HG03354 (cell line): Measurements from ENCODE around the gene SAMD11.
"Not testable (repeated sequence)": the region's sequence is repeated elsewhere in the genome, so short reads cannot be mapped to it uniquely, and the experiment has no call there.

Source experiments
- ATAC-seq: cut with Tn5 transposase; IDR thresholded peaks from one replicate; pipeline ENCODE4 v1.9.1; 2021; ENCODE audit warnings: mild to moderate bottlenecking; ENCODE audit not compliant: unreplicated experiment, poor library complexity, severe bottlenecking

Gene SAMD11

DNA sequence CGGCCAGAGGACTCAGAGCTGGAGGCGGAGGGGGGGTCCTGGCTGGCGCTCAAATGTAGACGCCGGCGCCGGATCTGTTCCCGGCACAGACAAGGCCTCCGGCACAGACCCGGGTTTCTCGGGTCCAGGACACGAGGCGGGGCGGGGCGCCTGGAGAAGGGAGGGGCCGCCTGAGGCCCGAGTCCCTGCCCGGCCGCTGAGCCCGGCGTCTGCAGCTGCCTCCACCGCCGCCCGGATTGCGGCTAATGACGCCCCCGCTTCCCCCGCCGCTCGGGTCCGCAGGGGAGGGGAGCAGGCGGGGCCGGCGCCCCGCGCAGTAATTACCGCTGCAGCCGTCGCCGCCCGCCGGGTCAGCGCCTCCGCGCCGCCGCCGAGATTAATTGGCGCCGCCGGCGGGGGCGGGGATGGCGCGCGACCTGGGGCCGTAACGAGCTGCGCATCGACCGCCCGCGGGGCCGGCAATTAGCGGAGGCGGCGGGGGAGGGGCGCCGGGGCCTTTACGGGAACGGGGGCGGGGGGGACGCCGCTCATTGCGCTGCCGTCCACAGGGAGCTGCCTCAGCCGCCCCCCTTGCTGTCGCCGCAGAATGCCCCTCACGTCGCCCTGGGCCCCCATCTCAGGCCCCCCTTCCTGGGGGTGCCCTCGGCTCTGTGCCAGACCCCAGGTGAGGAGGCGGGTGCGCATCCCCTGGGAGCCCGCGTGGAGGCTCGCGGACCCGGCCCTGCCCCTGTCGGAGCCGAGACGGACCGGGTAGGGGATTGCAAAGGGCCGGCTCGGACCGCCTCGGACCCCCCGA, 18.1 kb downstream of the SAMD11 start:
- no peak for ATAC-seq

DNA sequence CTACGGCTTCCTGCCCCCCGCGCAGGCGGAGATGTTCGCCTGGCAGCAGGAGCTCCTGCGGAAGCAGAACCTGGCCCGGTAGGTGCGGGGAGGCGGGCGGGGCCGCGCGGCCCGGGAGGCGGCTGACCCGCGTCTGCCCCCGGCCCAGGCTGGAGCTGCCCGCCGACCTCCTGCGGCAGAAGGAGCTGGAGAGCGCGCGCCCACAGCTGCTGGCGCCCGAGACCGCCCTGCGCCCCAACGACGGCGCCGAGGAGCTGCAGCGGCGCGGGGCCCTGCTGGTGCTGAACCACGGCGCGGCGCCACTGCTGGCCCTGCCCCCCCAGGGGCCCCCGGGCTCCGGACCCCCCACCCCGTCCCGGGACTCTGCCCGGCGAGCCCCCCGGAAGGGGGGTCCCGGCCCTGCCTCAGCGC, 18.7 kb downstream of the SAMD11 start:
- ATAC-seq, result no peak

DNA sequence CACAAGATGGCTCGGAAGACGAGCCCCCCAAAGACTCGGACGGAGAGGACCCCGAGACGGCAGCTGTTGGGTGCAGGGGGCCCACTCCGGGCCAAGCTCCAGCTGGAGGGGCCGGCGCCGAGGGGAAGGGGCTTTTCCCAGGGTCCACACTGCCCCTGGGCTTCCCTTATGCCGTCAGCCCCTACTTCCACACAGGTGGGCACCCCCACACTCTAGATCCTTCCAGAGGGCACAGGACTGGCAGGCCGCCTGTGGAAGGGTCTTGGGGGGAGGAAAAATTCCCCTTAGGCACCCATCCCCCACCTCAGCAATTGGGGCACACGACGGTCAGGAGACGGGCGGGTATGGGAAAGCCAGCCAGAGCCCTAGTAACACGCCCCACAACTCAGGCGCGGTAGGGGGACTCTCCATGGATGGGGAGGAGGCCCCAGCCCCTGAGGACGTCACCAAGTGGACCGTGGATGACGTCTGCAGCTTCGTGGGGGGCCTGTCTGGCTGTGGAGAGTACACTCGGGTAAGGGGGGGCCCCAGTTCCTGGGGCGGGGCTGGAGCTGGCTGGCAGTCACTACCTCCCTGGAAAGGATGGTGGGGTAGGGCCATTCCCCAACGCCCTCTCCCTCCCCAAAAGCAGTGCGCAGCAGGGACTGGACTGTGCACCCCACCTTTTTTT, 19.3 kb downstream of the SAMD11 start:
- no peak for ATAC-seq

DNA sequence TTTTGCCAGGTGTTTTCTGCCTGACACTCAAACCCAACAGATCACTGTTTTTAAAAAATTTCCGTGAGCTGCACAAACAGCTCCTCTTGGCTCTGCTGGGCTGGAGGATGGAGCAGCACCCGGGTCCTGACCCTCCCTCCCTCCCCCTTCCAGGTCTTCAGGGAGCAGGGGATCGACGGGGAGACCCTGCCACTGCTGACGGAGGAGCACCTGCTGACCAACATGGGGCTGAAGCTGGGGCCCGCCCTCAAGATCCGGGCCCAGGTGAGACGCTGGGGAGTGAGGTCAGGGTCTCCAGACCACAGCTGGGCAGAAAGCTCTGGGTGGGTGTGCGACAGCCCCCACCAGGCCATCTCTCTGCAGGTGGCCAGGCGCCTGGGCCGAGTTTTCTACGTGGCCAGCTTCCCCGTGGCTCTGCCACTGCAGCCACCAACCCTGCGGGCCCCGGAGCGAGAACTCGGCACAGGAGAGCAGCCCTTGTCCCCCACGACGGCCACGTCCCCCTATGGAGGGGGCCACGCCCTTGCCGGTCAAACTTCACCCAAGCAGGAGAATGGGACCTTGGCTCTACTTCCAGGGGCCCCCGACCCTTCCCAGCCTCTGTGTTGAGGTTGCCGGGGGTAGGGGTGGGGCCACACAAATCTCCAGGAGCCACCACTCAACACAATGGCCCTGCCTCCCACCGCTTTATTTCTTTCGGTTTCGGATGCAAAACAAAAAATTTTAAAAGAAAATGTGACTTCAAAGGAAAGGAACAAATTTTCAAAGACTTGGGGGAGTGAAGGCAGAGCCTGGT, 20.0 kb downstream of the SAMD11 start:
- no peak for ATAC-seq

DNA sequence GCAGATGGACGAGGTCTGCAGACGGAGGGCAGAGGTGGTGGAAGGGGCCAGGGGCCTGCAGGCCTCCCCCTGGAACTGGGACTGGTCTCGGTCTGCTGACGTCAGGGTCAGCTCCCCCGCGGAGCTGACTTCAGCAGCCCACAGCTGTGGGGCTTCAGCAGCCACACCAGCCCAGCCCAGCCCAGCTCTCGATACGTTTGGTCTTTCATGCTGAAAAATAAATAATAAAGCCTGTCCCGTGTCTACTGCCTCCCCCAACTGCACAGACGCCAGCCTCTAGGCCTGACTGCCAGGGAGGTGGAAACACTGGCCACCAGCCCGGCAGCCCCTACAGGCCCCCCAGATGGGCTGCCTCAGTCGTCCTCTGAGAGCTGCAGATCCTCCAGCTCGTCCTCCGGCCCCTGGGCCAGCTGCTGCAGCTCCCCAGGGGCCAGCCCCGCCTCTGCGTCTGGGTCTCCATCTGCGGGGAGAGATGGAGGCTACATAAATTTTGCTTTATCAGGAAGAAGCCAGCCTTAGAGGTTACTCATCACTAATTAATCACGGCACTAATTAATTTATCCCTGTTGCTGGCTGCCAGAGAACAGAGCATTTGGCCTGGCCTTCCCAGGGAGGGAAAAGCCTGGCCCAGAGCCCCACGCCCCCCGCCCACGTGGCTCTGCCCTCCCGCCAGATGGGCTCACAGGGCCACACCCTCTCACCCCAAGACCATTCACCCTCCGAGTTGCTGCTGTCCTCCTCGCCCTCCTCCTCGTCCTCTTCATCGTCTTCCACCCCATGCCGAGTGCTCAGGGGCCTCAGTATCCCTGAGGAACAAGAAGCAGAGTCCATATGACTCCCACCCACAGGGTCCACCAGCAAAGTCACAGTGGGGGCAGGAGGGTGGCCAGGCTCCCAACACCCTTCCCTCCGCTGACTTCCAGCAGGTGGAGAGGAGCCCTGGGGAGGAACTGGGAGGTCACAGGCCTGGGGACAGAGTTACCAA, 20.9 kb downstream of the SAMD11 start:
- ATAC-seq, result no peak

DNA sequence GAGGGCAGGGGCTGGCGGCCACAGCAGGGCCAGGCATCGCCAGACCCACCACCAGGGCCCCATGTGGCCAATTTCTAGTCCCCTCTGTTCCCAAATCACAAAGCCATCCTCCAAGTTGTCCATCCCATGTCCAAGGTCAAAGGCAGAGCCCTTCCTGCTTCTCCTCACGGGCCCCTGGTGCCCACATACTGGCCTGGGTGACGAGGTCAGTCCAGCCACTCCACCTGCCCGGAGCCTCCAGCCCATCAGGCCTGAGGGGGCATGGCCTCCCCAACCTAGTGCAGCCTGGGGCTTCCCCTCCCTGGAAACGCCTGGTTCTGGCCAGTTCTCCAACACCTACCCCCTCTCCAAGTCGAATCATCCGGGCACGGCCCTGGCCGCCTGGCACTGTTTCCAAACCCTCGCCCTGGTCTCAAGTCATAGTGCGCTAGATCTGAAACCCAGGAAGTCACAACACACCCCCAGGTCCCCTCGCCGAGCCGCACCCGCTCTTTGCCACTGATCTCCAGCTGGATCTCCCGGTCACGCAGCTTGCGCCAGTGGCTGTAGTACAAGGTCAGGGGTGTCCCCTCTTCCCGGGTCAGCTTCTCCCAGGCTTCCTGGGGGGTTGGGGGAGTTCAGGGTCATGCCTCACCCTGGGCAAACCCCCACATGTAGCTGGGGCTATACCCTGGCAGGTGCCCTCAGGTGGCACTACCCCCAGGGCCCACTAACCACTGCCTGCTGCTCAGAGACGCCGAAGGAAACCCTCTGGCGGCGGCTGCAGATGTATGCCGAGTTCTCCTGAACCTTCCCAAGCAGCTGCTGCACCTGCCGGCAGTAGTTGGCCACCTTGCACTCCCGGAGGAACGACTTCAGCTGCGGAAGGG, 22.2 kb downstream of the SAMD11 start:
- no peak for ATAC-seq

DNA sequence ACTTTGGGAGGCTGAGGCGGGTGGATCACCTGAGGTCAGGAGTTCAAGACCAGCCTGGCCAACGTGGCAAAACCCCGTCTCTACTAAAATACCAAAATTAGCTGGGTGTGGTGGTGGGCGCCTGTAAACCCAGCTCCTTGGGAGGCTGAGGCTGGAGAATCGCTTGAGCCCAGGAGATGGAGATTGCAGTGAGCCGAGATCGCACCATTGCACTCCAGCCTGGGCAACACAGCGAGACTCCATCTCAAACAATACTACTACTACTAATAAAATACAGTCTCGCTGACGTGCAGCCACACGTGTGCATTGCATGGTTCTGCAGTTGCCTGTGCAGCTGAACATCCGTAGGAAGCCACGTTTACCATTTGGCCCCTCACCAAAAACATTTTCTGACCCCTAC, 23.1 kb downstream of the SAMD11 start:
- ATAC-seq, result not testable (repeated sequence)

DNA sequence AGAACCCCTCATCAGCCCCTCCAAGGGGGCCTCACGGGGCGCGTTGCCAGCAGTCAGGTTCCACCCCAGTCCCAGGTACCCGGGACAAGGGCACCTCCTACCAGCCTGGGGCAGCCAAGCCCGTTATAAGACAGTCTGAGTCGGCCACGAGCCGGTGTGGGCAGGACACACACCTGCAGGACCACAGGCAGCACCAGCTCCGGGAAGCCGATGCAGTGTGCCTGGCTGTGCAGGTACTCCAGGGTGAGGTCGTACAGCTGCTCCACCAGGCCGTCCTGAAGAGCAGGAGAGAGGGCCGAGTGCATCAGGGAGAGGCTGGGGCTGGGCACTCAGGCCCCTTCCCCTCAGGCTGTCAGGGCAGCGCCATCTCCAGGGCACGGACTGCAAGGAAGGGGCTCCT, 24.2 kb downstream of the SAMD11 start:
- no peak for ATAC-seq

DNA sequence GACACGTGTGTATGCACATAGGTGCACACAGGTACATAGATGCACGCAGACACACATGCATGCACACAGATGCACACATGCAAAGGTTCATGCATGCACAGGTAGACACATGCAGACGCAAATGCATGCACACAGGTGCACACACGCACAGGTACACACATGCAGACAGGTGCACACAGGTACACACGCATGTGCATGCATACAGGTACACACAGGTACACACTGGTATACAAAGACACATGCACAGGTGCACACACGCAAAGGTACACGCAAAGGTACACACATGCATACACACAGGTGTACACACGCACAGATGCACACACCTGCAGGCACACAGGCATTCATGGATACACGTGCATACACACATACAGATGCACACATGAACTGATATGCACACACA, 26.5 kb downstream of the SAMD11 start:
- no peak for ATAC-seq

DNA sequence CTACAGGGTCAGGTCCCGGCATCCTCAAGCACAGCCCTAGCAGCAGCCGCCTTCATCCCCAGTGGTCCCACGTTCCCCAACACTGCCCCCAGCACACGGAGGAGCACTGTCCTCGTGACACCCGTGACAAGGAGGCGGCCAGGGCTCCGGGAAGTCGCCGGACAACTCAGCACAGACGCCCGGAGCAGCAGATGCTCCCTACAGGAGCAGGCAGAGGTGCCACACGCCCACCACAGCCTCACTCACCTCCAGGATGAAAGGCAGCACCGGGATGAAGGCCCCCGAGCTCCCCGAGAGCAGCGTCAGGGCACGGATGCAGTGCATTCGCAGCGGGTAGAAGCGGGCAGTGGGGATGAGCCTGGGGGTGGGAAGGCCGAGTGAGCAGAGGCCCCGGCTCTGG, 27.2 kb downstream of the SAMD11 start:
- ATAC-seq, result no peak

DNA sequence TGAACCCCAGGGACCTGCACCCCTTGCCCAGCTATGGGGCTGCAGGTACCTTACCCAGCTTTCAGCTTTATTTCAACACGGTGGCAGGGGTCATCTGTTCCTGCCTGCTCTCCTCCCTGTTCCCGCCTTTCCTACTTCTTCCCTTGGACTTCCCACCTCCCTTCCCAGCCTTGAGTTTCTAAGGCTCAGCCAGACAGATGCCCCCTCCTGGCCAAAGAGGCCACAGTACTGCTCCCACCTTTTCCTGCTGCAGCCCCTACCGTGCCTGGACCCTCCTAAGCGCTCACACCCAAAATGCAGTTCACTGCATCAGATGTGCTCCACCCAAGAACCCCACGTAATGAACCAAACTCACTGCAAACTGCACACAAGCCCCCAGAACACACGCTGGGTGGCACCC, 27.6 kb downstream of the SAMD11 start:
- no peak for ATAC-seq

DNA sequence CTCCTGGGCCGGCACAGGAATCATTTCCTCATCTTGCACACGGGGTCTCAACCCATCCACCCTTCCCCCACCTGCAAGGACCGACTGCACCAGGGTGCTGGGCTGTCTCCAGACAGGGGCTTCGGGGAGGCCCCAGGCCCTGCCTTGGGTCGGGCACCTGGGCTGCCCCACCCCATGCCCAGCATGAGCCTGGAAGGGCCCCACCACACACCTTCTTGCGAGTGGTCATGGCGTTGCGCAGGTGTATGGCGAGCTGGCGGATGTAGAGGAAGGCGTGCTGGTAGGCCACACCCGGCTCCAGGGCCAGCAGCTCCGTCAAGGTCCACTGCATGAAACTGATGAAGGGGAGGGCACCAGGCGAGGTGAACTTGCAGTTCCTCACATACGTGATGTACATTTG, 28.5 kb downstream of the SAMD11 start:
- ATAC-seq, result no peak

DNA sequence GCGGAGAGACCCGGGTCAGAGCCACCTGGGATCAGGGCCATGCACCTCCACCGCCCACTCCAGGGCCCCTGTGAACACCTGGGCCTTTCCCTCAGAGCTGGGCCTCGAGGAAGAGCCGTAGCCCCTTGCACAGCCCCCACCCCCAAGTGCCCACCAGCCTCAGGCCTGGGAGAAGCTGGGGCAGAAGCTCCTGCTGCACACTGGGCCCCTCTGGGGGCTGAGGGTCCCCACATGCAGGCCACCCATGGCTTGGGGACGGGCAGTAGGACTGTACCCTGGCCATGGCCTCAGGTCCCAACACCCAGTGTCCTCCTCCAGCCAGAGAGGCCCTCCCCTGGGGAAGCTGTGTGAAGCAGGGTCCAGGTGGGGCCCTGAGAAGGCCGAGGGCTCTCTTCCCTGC, 28.9 kb downstream of the SAMD11 start:
- ATAC-seq, result no peak

DNA sequence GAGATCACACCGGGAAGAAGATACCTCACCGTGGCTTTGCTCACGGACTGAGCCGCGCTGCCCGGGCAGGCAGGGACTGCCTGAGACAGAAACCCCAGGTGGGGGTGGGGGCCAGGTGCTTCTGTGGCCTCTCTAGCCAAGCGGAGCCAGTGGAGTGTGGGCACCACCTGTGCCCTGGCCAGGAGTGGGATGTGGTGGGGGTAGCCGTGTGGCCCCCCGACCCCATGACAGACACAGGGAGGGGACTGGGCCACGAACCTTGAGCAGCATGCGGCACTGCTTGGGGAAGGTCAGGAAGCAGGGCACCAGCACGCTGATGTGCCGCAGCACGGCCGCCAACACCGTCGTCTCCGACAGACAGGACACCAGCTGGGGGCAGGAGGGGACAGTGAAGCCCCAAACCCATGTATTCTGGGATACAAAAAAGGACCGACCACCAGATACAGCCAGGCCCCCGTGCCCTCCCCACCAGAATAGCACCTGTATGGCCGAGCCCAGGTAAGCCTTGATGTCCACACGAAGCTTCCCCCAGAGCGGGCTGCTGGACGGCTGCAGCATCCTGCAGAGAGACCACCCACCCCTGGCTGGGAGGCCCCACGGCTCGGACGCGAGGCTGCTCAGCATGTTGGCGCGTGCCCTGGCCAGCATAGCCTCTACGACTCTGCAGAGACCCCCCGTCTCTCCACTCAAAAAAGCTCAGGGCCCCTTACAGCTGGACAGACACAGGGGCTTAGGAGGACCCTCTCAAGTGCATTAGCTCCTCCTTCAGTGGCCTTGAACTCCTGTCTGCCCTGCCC, 30.0 kb downstream of the SAMD11 start:
- ATAC-seq, result no peak

DNA sequence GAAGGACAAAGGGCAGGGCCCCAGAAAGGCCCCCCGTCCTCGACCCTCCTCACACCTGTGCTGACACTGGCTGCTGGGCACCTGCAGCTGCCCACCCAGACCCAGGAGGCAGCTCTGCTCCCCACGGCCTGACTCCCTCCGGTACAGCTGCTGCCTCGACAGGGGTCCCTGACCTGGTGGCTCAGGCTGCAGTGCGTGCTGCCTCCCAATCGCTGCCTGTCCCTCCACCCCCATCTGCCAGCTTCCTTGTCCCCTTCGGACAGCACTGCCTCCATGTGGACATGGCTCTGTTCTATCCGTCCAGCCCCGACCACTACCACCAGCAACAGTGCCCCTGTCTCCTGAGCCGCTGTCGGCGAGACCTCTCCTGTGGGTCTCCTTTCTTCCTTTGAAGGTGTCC, 31.2 kb downstream of the SAMD11 start:
- no peak for ATAC-seq

DNA sequence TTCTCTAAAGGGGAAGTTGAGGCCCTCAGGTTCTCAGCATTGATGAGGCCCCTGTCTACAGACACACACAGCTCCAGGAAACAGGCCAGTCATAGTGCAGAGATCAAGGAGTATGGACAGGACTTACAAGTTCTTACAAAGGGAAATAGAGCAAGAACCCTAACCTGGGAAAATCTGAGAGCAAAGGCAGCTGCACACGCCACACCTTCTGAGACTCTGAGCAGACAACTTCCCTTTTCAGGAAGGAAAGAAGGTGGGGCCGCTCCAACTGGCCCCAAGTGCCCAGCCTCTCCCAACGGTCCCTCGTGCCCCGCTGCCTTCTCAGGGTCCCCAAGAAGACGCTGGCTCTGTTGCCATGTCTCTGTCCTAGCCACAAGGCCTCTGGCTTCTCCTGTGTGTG, 31.8 kb downstream of the SAMD11 start:
- ATAC-seq, result no peak

DNA sequence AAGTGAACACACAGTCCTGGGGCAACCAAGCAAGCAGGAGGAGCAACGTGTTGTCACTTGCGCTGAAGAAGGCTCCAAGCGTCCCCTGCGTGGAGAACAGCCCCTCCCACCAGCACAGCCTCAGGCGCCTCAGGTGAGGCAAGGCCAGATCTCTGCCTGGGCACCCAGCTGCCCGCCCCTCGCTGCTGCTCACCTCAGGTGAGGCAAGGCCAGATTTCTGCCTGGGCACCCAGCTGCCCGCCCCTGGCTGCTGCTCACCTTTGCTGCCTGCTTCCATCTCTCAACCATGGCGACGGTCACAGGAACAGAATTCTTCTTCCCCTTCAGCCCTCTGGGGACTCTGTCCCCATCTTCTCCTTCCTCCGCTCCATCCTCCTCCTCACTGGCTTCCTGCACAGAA, 32.9 kb downstream of the SAMD11 start:
- ATAC-seq, result no peak
